ENCODE results near the gene CELF4.

Gene CELF4

DNA sequence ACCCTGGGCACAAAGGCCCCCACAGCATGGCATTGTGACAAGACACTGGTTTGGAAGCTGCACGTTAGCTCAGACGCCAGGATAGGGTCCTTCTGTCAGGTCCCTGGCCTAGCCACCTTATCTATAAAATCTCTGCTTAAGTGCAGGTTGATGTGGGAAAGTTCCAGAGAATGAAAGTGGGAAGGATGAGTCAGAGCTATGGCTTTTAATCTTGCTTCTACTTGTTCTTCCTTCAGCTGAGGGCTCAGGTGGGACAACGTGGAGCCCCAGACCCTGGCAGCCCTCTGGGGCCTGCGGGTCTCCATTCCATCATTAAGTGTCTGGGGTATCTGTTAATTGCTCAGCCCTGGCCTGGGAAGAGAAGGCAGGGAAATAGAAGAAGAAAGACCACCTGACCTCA, 64.5 kb downstream of the CELF4 start:
- TF ChIP-seq, protein P1, sequence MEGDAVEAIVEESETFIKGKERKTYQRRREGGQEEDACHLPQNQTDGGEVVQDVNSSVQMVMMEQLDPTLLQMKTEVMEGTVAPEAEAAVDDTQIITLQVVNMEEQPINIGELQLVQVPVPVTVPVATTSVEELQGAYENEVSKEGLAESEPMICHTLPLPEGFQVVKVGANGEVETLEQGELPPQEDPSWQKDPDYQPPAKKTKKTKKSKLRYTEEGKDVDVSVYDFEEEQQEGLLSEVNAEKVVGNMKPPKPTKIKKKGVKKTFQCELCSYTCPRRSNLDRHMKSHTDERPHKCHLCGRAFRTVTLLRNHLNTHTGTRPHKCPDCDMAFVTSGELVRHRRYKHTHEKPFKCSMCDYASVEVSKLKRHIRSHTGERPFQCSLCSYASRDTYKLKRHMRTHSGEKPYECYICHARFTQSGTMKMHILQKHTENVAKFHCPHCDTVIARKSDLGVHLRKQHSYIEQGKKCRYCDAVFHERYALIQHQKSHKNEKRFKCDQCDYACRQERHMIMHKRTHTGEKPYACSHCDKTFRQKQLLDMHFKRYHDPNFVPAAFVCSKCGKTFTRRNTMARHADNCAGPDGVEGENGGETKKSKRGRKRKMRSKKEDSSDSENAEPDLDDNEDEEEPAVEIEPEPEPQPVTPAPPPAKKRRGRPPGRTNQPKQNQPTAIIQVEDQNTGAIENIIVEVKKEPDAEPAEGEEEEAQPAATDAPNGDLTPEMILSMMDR (IDR thresholded peaks at IDR 0.05; ENCODE audit: insufficient read depth, low read length, poor library complexity, severe bottlenecking) = no peak
- no peak for TF ChIP-seq EZH2phosphoT487 (conservative IDR thresholded peaks at IDR 0.05; ENCODE audit: low read length)
- H3K36me3 ChIP-seq (ENCODE audit: low read length) = no peaks in the 10 kb centered on the region
- no peak overlapping the region for H2AFZ ChIP-seq (ENCODE audit: low read depth, low read length, severe bottlenecking)
- H3K4me3 ChIP-seq (ENCODE audit: insufficient read depth, low read length, poor library complexity, severe bottlenecking) = no peak overlapping the region
- H3K4me2 ChIP-seq (ENCODE audit: low read depth, low read length, poor library complexity, severe bottlenecking) = no peak overlapping the region
- H3F3A ChIP-seq (ENCODE audit: insufficient read depth) = no peaks in the 10 kb centered on the region
- no peaks in the 10 kb centered on the region for H3K79me2 ChIP-seq (ENCODE audit: insufficient read depth, low read length)
- no peaks in the 10 kb centered on the region for H3K27me3 ChIP-seq (ENCODE audit: low read length)
- no peaks in the 10 kb centered on the region for H3K9me3 ChIP-seq (ENCODE audit: insufficient read depth, low read length)
- no peaks in the 10 kb centered on the region for H3K9me2 ChIP-seq (replicated peaks; ENCODE audit: insufficient read depth, low read length)
- H4K20me1 ChIP-seq (ENCODE audit: low read depth, low read length) = no peaks in the 10 kb centered on the region
- H3K27ac ChIP-seq (ENCODE audit: low read depth, low read length) = no peak overlapping the region
- no peak overlapping the region for H3K9ac ChIP-seq (ENCODE audit: low read length)

DNA sequence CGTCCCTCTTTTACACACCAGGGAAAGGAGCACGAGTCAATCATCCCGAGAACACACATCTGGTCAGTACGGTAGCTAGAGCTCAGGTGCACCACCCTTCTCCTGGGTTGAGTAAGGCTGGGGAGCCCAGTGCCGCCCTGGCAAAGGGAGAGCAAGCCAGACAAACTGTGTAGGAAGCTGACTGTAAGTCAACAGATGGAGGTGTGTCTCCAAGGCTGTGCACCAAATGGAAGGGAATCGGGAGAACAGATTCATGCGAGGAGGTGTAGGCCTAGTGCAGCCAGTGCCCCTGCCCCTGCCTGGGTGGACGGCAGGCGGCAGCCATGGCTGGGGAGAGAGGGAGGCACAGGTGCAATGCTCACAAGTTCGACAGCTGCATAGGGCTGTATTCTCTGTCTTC, 65.7 kb downstream of the CELF4 start:
- no peaks in the 10 kb centered on the region for H3K9me2 ChIP-seq (replicated peaks; ENCODE audit: insufficient read depth, low read length)
- no peaks in the 10 kb centered on the region for H4K20me1 ChIP-seq (ENCODE audit: low read depth, low read length)
- no peak overlapping the region for H3K9ac ChIP-seq (ENCODE audit: low read length)
- no peaks in the 10 kb centered on the region for H3K27me3 ChIP-seq (ENCODE audit: low read length)
- no peak overlapping the region for H3K27ac ChIP-seq (ENCODE audit: low read depth, low read length)
- H3F3A ChIP-seq (ENCODE audit: insufficient read depth) = no peaks in the 10 kb centered on the region
- H3K4me3 ChIP-seq (ENCODE audit: insufficient read depth, low read length, poor library complexity, severe bottlenecking) = no peak overlapping the region
- no peaks in the 10 kb centered on the region for H3K36me3 ChIP-seq (ENCODE audit: low read length)
- H2AFZ ChIP-seq (ENCODE audit: low read depth, low read length, severe bottlenecking) = no peak overlapping the region
- no peaks in the 10 kb centered on the region for H3K79me2 ChIP-seq (ENCODE audit: insufficient read depth, low read length)
- no peaks in the 10 kb centered on the region for H3K9me3 ChIP-seq (ENCODE audit: insufficient read depth, low read length)
- no peak overlapping the region for H3K4me2 ChIP-seq (ENCODE audit: low read depth, low read length, poor library complexity, severe bottlenecking)
- TF ChIP-seq, protein P1 (IDR thresholded peaks at IDR 0.05; ENCODE audit: insufficient read depth, low read length, poor library complexity, severe bottlenecking) = no peak
- no peak for TF ChIP-seq EZH2phosphoT487 (conservative IDR thresholded peaks at IDR 0.05; ENCODE audit: low read length)

DNA sequence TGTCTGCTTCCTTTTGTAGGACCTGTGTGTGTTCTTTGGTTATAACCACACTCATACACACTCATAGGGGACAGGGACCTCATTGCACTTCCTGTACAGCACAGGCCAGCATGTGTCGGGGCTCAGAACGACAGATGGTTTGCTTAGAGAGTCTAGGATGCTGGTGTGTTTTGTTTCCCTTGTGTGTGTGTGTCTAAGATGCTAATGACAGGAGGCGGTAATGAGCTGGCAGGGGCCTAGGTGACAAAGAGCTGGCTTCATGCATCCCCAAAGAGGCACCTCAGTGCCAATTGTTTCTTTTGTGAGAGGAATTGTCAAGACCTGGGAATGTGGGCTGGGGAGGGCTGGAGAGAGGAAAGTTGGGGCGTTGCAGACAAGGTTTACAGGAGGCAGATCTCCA, 66.6 kb downstream of the CELF4 start:
- Histone ChIP-seq H3K9me3 (ENCODE audit: insufficient read depth, low read length) (no peaks in the 10 kb centered on the region), H4K20me1 (ENCODE audit: low read depth, low read length) (no peaks in the 10 kb centered on the region), H3K27ac (ENCODE audit: low read depth, low read length) (no peak overlapping the region), H3K79me2 (ENCODE audit: insufficient read depth, low read length) (no peaks in the 10 kb centered on the region), H3K9me2 (replicated peaks; ENCODE audit: insufficient read depth, low read length) (no peaks in the 10 kb centered on the region), H3F3A (ENCODE audit: insufficient read depth) (no peaks in the 10 kb centered on the region), H3K9ac (ENCODE audit: low read length) (no peak overlapping the region), H3K36me3 (ENCODE audit: low read length) (no peaks in the 10 kb centered on the region), H2AFZ (ENCODE audit: low read depth, low read length, severe bottlenecking) (no peak overlapping the region), H3K4me2 (ENCODE audit: low read depth, low read length, poor library complexity, severe bottlenecking) (no peak overlapping the region), H3K27me3 (ENCODE audit: low read length) (no peaks in the 10 kb centered on the region), H3K4me3 (ENCODE audit: insufficient read depth, low read length, poor library complexity, severe bottlenecking) (no peak overlapping the region)
- TF ChIP-seq, protein P1 (IDR thresholded peaks at IDR 0.05; ENCODE audit: insufficient read depth, low read length, poor library complexity, severe bottlenecking) = no peak
- no peak for TF ChIP-seq EZH2phosphoT487 (conservative IDR thresholded peaks at IDR 0.05; ENCODE audit: low read length)
